K562 (cell line): ENCODE data around the gene CDK4. TPM values are rescaled to one million over a fixed set of nuclear protein-coding genes. Genes with fewer than 3 reads are reported as not detected.
A peak's percentile ranks its signal among the peaks of the same experiment; 100 is the strongest.

Experiments used
- AFF1 ChIP-seq, 2 experiments: fragments of 450-650 bp; IDR thresholded peaks; 2 replicates each; pipeline ENCODE4 v1.6.1; 2018; ENCODE audit warnings: mild to moderate bottlenecking in 2 of 2, low read depth in 1 of 2; ENCODE audit not compliant: partially characterized antibody in 2 of 2
- ARHGAP35 ChIP-seq: fragments of 450-650 bp; IDR thresholded peaks from 2 replicates; pipeline ENCODE4 v1.6.1; 2018; ENCODE audit not compliant: partially characterized antibody
- ATF4 ChIP-seq: fragments of 450-650 bp; formaldehyde crosslinking; IDR thresholded peaks from 2 replicates; pipeline ENCODE4 v1.4.0; 2022; ENCODE audit warnings: mild to moderate bottlenecking, moderate library complexity
- CCNT2 ChIP-seq: IDR thresholded peaks from 2 replicates; pipeline ENCODE4 v1.6.1; 2011; ENCODE audit warnings: borderline replicate concordance, low read depth, mild to moderate bottlenecking, moderate library complexity, mixed read lengths, low read length; ENCODE audit not compliant: insufficient read length; ENCODE audit errors: extremely low read depth
- CEBPB ChIP-seq: fragments of 450-650 bp; IDR thresholded peaks from 2 replicates; pipeline ENCODE4 v1.6.1; 2016; ENCODE audit warnings: missing genetic modification characterization, missing compliant biosample characterization
- DNMT1 ChIP-seq: fragments of 450-650 bp; IDR thresholded peaks from 2 replicates; pipeline ENCODE4 v1.6.1; 2016; ENCODE audit warnings: antibody characterized with exemption, mild to moderate bottlenecking
- ELF1 ChIP-seq: fragments of 200-800 bp; sonication (Bioruptor generic); IDR thresholded peaks from 2 replicates; pipeline ENCODE4 v1.6.1; 2016; ENCODE audit warnings: missing genetic modification characterization, missing compliant biosample characterization
- GABPA ChIP-seq: fragments of 200-800 bp; sonication (Bioruptor generic); conservative IDR thresholded peaks from 2 replicates; pipeline ENCODE4 v1.6.1; 2016; ENCODE audit warnings: low read depth, missing genetic modification characterization, missing compliant biosample characterization
- HMBOX1 ChIP-seq: sonication (generic); IDR thresholded peaks from 2 replicates; pipeline ENCODE4 v1.6.1; 2016
- HSF4 ChIP-seq: fragments of 250-450 bp; sonication (Bioruptor Pico); IDR thresholded peaks from 2 replicates; pipeline ENCODE4 v2.1.2; 2022; ENCODE audit warnings: mild to moderate bottlenecking, moderate library complexity, borderline replicate concordance
- LARP7 ChIP-seq: fragments of 450-650 bp; IDR thresholded peaks from 2 replicates; pipeline ENCODE4 v1.6.1; 2016
- MLLT1 ChIP-seq, 2 experiments: fragments of 450-650 bp; IDR thresholded peaks; 2 replicates each; pipeline ENCODE4 v1.6.1; 2016
- PRMT5 ChIP-seq: sonication (generic); formaldehyde crosslinking; IDR thresholded peaks from 2 replicates; pipeline ENCODE4 v1.5.0; 2020; ENCODE audit warnings: missing genetic modification reagents
- SIN3A ChIP-seq, 2 experiments: fragments of 150-350 bp in 1 of 2; IDR thresholded peaks; 2 replicates each; pipeline ENCODE4 v1.6.1; 2011 to 2016; ENCODE audit warnings: borderline replicate concordance in 2 of 2, low read depth in 2 of 2, low read length in 2 of 2, mild to moderate bottlenecking in 2 of 2, moderate library complexity in 2 of 2; ENCODE audit not compliant: control insufficient read depth in 1 of 2
- TFE3 ChIP-seq: fragments of 450-650 bp; formaldehyde crosslinking; IDR thresholded peaks from 2 replicates; pipeline ENCODE4 v1.4.0; 2020; ENCODE audit warnings: mild to moderate bottlenecking, mixed read lengths
- ZNF197 ChIP-seq: fragments of 200-800 bp; sonication (Bioruptor generic); IDR thresholded peaks from 2 replicates; pipeline ENCODE4 v1.6.1; 2016; ENCODE audit warnings: low read depth, missing genetic modification characterization, missing compliant biosample characterization
- ZNF395 ChIP-seq: fragments of 200-800 bp; sonication (Bioruptor generic); IDR thresholded peaks from 2 replicates; pipeline ENCODE4 v1.6.1; 2017; ENCODE audit warnings: missing genetic modification characterization, missing compliant biosample characterization
- polyA plus RNA-seq, 8 experiments: library from polyadenylated mRNA; depleted of rRNA in 4 of 8; stranded (reverse) in 5 of 8; unstranded in 3 of 8; fragments of >200 nt; fragmentation: Nextera tagmentation in 2 of 8; fragmentation: Illumina TruSeq in 1 of 8; extraction: Ambion mirVana in 2 of 8; extraction: Trizol in 1 of 8; gene quantifications; 2 replicates each; pipeline versions ENCODE4 v1.2.1 to v1.2.3, GENCODE V29; 2011 to 2014; ENCODE audit warnings: inconsistent platforms in 1 of 8, missing spikeins in 1 of 8
- total RNA-seq, 7 experiments: library from RNA; depleted of rRNA in 6 of 7; stranded (reverse); fragments of >200 nt in 6 of 7; fragmentation: Illumina TruSeq in 2 of 7; extraction: Trizol in 2 of 7; gene quantifications; 2 replicates each; pipeline versions ENCODE4 v1.2.1 to v1.2.3, GENCODE V29; 2011 to 2021; ENCODE audit warnings: low replicate concordance in 1 of 7

Gene CDK4
- total and polyA plus RNA-seq, 9 of the 15 experiments (the other 6 are each of a cell fraction or from before 2014, with no cell fraction given): 37.8 to 436 (median 238) TPM

GRCh38 chr12:57744194-57744776, 7.8 kb downstream of the CDK4 start (continued):
- no peak for TF ChIP-seq SIN3A (IDR thresholded peaks at IDR 0.05; ENCODE audit: borderline replicate concordance in 2 of 2, control insufficient read depth in 1 of 2, low read depth in 2 of 2, low read length in 2 of 2)
- no peak for TF ChIP-seq ELF1
- TF ChIP-seq CEBPB (tag): peak; percentile 98
- TF ChIP-seq HSF4 (CRISPR knock-in tag): no peak
- TF ChIP-seq ARHGAP35: no peak
- no peak for TF ChIP-seq ZNF395 (CRISPR knock-in tag)
- TF ChIP-seq TFE3 (CRISPR knock-in tag): no peak
- no peak for TF ChIP-seq CCNT2
- no peak for TF ChIP-seq LARP7
- TF ChIP-seq ATF4 (CRISPR knock-in tag): peak; percentile 57; the same call in 1 of the 2 replicates
- no peak for TF ChIP-seq HMBOX1
- no peak for TF ChIP-seq MLLT1 (IDR thresholded peaks at IDR 0.05)
- no peak for TF ChIP-seq ZNF197 (CRISPR knock-in tag)
- no peak for TF ChIP-seq GABPA (tag)
- no peak for TF ChIP-seq DNMT1
- TF ChIP-seq PRMT5 (CRISPR knock-in tag): no peak
- TF ChIP-seq AFF1 (IDR thresholded peaks at IDR 0.05; ENCODE audit: low read depth in 1 of 2, partially characterized antibody in 2 of 2): no peak
